ENCODE measurements around the gene CIBAR2.
A peak's percentile ranks its signal among the peaks of the same experiment; 100 is the strongest.
"Not testable (repeated sequence)": the region's sequence is repeated elsewhere in the genome, so short reads cannot be mapped to it uniquely, and the experiment has no call there.

CIBAR2 gene

GRCh38 chr16:85056211-85056748 is 56.0 kb downstream of the CIBAR2 start:
- no peak for DNase-seq

GRCh38 chr16:85055493-85056210 is 56.6 kb downstream of the CIBAR2 start:
- peak; percentile 48 to 73 for DNase-seq

- no peak for DNase-seq
These were observed 57.3 kb downstream of the CIBAR2 start for GRCh38 chr16:85054948-85055492.

- DNase-seq, result not testable (repeated sequence)
These were observed 58.0 kb downstream of the CIBAR2 start for GRCh38 chr16:85054321-85054720.

- no peak for DNase-seq
These were observed 59.7 kb downstream of the CIBAR2 start for GRCh38 chr16:85052536-85052935.

- DNase-seq, result no peak
These were observed 60.6 kb downstream of the CIBAR2 start for GRCh38 chr16:85051683-85052082.

GRCh38 chr16:85051067-85051581 is 61.1 kb downstream of the CIBAR2 start:
- no peak for DNase-seq

GRCh38 chr16:85049706-85050305 is 62.5 kb downstream of the CIBAR2 start:
- DNase-seq, result no peak

- DNase-seq, result no peak
These were observed 63.2 kb downstream of the CIBAR2 start for GRCh38 chr16:85048921-85049562.
